Astrocyte (in vitro differentiated cells and primary cell): ENCODE results near the gene TRIM44. TPM values are rescaled to one million over a fixed set of nuclear protein-coding genes. Genes with fewer than 3 reads are reported as not detected.

ENCODE experiments used
- DNase-seq: peaks from one replicate; pipeline ENCODE4 v3.0.0-alpha.2; 2010; ENCODE audit warnings: low read depth
- FAIRE-seq: peaks from 2 replicates; lab custom pipeline; 2011; peaks lifted over from hg19 to GRCh38; lab: Jason Lieb, UNC
- H2AFZ ChIP-seq: 2 replicates; pipeline ENCODE4 v1.6.0; 2012; ENCODE audit warnings: low read depth, low read length, inconsistent platforms
- H3K27ac ChIP-seq: 2 replicates; pipeline ENCODE4 v1.5.1; 2011; ENCODE audit warnings: low read depth, low read length, inconsistent platforms
- H3K27me3 ChIP-seq: 2 replicates; pipeline ENCODE4 v1.6.0; 2011; ENCODE audit warnings: low read length, inconsistent platforms; ENCODE audit not compliant: insufficient read depth
- H3K36me3 ChIP-seq: 2 replicates; pipeline ENCODE4 v1.5.1; 2011; ENCODE audit warnings: low read length, inconsistent platforms; ENCODE audit not compliant: insufficient read depth
- H3K4me1 ChIP-seq: 2 replicates; pipeline ENCODE4 v1.5.1; 2011; ENCODE audit warnings: low read length, inconsistent platforms; ENCODE audit not compliant: insufficient read depth
- H3K4me2 ChIP-seq: 2 replicates; pipeline ENCODE4 v1.6.0; 2012; ENCODE audit warnings: low read length, inconsistent platforms
- H3K4me3 ChIP-seq: 2 replicates; pipeline ENCODE4 v1.5.1; 2011; ENCODE audit warnings: low read depth, mild to moderate bottlenecking, low read length, inconsistent platforms; ENCODE audit not compliant: insufficient read depth
- H3K79me2 ChIP-seq: 2 replicates; pipeline ENCODE4 v1.6.0; 2012; ENCODE audit warnings: mild to moderate bottlenecking, low read length, inconsistent platforms; ENCODE audit not compliant: insufficient read depth
- H3K9ac ChIP-seq: 2 replicates; pipeline ENCODE4 v1.6.0; 2012; ENCODE audit warnings: mild to moderate bottlenecking, low read length, inconsistent platforms
- H3K9me3 ChIP-seq: 2 replicates; pipeline ENCODE4 v1.5.1; 2012; ENCODE audit warnings: low read depth, mild to moderate bottlenecking, low read length, inconsistent platforms; ENCODE audit not compliant: insufficient read depth
- H4K20me1 ChIP-seq: 2 replicates; pipeline ENCODE4 v1.6.0; 2012; ENCODE audit warnings: low read length, inconsistent platforms; ENCODE audit not compliant: insufficient read depth
- H3K27ac Mint-ChIP-seq: one replicate; pipeline ENCODE4 v1.8.0; 2021; ENCODE audit warnings: mild to moderate bottlenecking, mixed read lengths; ENCODE audit not compliant: unreplicated experiment
- H3K27me3 Mint-ChIP-seq: one replicate; pipeline ENCODE4 v1.8.0; 2021; ENCODE audit warnings: low read depth, mixed read lengths; ENCODE audit not compliant: unreplicated experiment
- H3K36me3 Mint-ChIP-seq: one replicate; pipeline ENCODE4 v1.8.0; 2021; ENCODE audit warnings: low read depth, mixed read lengths; ENCODE audit not compliant: unreplicated experiment
- H3K4me1 Mint-ChIP-seq: one replicate; pipeline ENCODE4 v1.8.0; 2021; ENCODE audit warnings: low read depth, mixed read lengths; ENCODE audit not compliant: unreplicated experiment
- H3K4me3 Mint-ChIP-seq: one replicate; pipeline ENCODE4 v1.8.0; 2021; ENCODE audit warnings: mild to moderate bottlenecking, moderate library complexity, mixed read lengths; ENCODE audit not compliant: unreplicated experiment
- H3K9me3 Mint-ChIP-seq: one replicate; pipeline ENCODE4 v1.8.0; 2021; ENCODE audit warnings: mild to moderate bottlenecking, mixed read lengths; ENCODE audit not compliant: unreplicated experiment
- CTCF ChIP-seq: IDR thresholded peaks from 2 replicates; pipeline ENCODE4 v1.5.1; 2011; ENCODE audit warnings: low read depth, mild to moderate bottlenecking, inconsistent platforms, low read length, moderate library complexity; ENCODE audit not compliant: insufficient read depth
- EZH2 ChIP-seq: IDR thresholded peaks from 2 replicates; pipeline ENCODE4 v1.6.1; 2012; ENCODE audit warnings: mild to moderate bottlenecking, low read length, inconsistent platforms; ENCODE audit not compliant: insufficient read depth
- total RNA-seq: library from RNA; stranded (reverse); gene quantifications from 2 replicates; pipeline ENCODE4 v1.2.1, GENCODE V29; 2021

TRIM44 gene
- total RNA-seq, 1 donor from 2014 or later = 61.0 TPM

DNA sequence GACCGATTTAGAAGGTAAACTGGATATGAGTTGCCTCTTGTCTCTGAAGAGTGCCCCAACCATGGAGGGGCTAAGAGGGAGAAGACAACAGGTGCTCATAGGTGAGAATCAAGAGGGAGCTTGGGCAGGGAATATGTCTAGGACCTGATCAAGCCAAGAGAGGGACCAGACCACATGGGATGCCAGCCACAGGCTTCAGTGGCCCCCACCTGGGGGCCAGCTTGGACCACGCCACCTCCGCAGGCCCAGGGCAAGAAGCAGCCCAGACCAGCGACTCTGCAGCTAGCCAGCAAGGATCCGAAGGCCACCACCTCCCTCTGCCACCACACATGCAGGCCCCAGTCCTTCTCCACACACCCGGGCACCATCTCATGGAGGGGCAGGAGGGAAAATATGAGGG is 188.8 kb downstream of the TRIM44 start:
- no peak overlapping the region for H2AFZ ChIP-seq
- H3K4me1 ChIP-seq = no peaks in the 10 kb centered on the region
- no peaks in the 10 kb centered on the region for H3K36me3 ChIP-seq
- no peak for TF ChIP-seq CTCF
- TF ChIP-seq EZH2 = no peak
- H3K4me1 Mint-ChIP-seq = no peaks in the 10 kb centered on the region
- no peaks in the 10 kb centered on the region for H4K20me1 ChIP-seq
- H3K27ac Mint-ChIP-seq = no peak overlapping the region
- H3K27ac ChIP-seq = no peak overlapping the region
- no peak overlapping the region for H3K9ac ChIP-seq
- H3K9me3 ChIP-seq = no peaks in the 10 kb centered on the region
- FAIRE-seq = no peak
- H3K79me2 ChIP-seq = no peaks in the 10 kb centered on the region
- H3K4me2 ChIP-seq = no peak overlapping the region
- H3K27me3 ChIP-seq = peaks cover 6% of the 10 kb centered on the region
- no peak for DNase-seq
- peaks cover 5% of the 10 kb centered on the region for H3K9me3 Mint-ChIP-seq
- no peak overlapping the region for H3K4me3 Mint-ChIP-seq
- peaks cover 17% of the 10 kb centered on the region for H3K27me3 Mint-ChIP-seq
- no peak overlapping the region for H3K4me3 ChIP-seq
- no peaks in the 10 kb centered on the region for H3K36me3 Mint-ChIP-seq

DNA sequence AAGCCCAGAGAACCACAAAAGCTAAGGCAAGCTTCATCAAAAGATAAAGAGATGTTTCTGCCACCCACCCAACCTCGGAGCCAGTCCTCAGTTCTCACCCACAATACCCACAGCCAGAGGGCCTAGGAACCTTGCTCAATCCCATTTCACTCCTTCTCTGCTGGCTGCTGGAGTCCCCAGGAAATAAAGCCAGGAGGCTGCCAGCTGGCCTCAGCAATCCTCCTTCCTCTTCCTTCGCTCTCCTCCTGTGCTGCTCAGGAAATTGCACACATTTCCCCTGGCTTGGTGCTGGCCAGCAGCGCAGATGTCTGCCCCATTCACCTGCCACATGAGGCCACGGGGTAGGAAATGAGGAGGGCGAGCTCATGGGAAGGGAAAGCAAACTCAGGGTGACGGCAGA is 189.5 kb downstream of the TRIM44 start:
- no peak overlapping the region for H2AFZ ChIP-seq
- Mint-ChIP-seq H3K27ac (no peak overlapping the region), H3K27me3 (peaks cover 16% of the 10 kb centered on the region), H3K4me1 (no peaks in the 10 kb centered on the region), H3K4me3 (no peak overlapping the region), H3K9me3 (peaks cover 9% of the 10 kb centered on the region), H3K36me3 (no peaks in the 10 kb centered on the region)
- H3K27ac ChIP-seq = no peak overlapping the region
- H3K4me2 ChIP-seq = no peak overlapping the region
- H3K9ac ChIP-seq = no peak overlapping the region
- no peaks in the 10 kb centered on the region for H3K4me1 ChIP-seq
- H3K4me3 ChIP-seq = no peak overlapping the region
- H4K20me1 ChIP-seq = no peaks in the 10 kb centered on the region
- TF ChIP-seq EZH2 (no peak), CTCF (no peak)
- H3K79me2 ChIP-seq = no peaks in the 10 kb centered on the region
- no peaks in the 10 kb centered on the region for H3K9me3 ChIP-seq
- H3K36me3 ChIP-seq = no peaks in the 10 kb centered on the region
- no peak for DNase-seq
- FAIRE-seq = no peak
- peaks cover 6% of the 10 kb centered on the region for H3K27me3 ChIP-seq

GRCh38 chr11:35853971-35854370 is 191.4 kb downstream of the TRIM44 start:
- H3K9ac ChIP-seq = no peak overlapping the region
- no peaks in the 10 kb centered on the region for H4K20me1 ChIP-seq
- H3K4me1 ChIP-seq = no peaks in the 10 kb centered on the region
- H3K9me3 ChIP-seq = no peaks in the 10 kb centered on the region
- H3K4me1 Mint-ChIP-seq = no peaks in the 10 kb centered on the region
- TF ChIP-seq CTCF (no peak), EZH2 (no peak)
- no peak overlapping the region for H3K27ac ChIP-seq
- no peak overlapping the region for H3K4me2 ChIP-seq
- no peak overlapping the region for H3K27ac Mint-ChIP-seq
- peaks cover 4% of the 10 kb centered on the region for H3K36me3 Mint-ChIP-seq
- H3K27me3 ChIP-seq = peaks cover 3% of the 10 kb centered on the region
- peaks cover 8% of the 10 kb centered on the region for H3K27me3 Mint-ChIP-seq
- no peaks in the 10 kb centered on the region for H3K79me2 ChIP-seq
- no peak overlapping the region for H2AFZ ChIP-seq
- peaks cover 20% of the 10 kb centered on the region for H3K9me3 Mint-ChIP-seq
- H3K36me3 ChIP-seq = no peaks in the 10 kb centered on the region
- DNase-seq (no peak), FAIRE-seq (no peak)
- no peak overlapping the region for H3K4me3 Mint-ChIP-seq
- no peak overlapping the region for H3K4me3 ChIP-seq
